Stomach smooth muscle (tissue), 2 donors: Measurements from ENCODE around the gene VWA3A.

Experiments used
- H3K27ac ChIP-seq: one replicate; pipeline ENCODE4 v1.7.0; 2013; ENCODE audit warnings: mild to moderate bottlenecking, low read length, inconsistent platforms
- H3K27me3 ChIP-seq, 2 donors: one replicate each; pipeline ENCODE4 v1.7.0; 2013; ENCODE audit warnings: low read length in 2 of 2; ENCODE audit not compliant: insufficient read depth in 2 of 2, control insufficient read depth in 1 of 2
- H3K36me3 ChIP-seq, 2 donors: one replicate each; pipeline ENCODE4 v1.7.0; 2013; ENCODE audit warnings: low read length in 2 of 2; ENCODE audit not compliant: control insufficient read depth in 2 of 2, insufficient read depth in 2 of 2
- H3K4me1 ChIP-seq: one replicate; pipeline ENCODE4 v1.7.0; 2013; ENCODE audit warnings: low read length; ENCODE audit not compliant: control insufficient read depth, insufficient read depth
- H3K4me3 ChIP-seq, 2 donors: one replicate each; pipeline ENCODE4 v1.7.0; 2013; ENCODE audit warnings: low read length in 2 of 2
- H3K9ac ChIP-seq, 2 donors: one replicate each; pipeline ENCODE4 v1.7.0; 2013; ENCODE audit warnings: low read length in 2 of 2, mild to moderate bottlenecking in 1 of 2
- H3K9me3 ChIP-seq, 2 donors: one replicate each; pipeline ENCODE4 v1.7.0; 2013; ENCODE audit warnings: low read length in 2 of 2; ENCODE audit not compliant: control insufficient read depth in 2 of 2
- donor health status: healthy.
- donor health status: Pancreatic carcinoma.

Gene VWA3A

GRCh38 chr16:22070361-22071330, 21.7 kb upstream of the VWA3A start:
- H3K27me3 ChIP-seq = no peaks in the 10 kb centered on the region
- no peaks in the 10 kb centered on the region for H3K9me3 ChIP-seq
- H3K36me3 ChIP-seq = no peaks in the 10 kb centered on the region
- no peak overlapping the region for H3K27ac ChIP-seq
- no peak overlapping the region for H3K9ac ChIP-seq
- peaks cover 3% of the 10 kb centered on the region for H3K4me1 ChIP-seq
- no peak overlapping the region for H3K4me3 ChIP-seq

GRCh38 chr16:22071331-22071910, 20.9 kb upstream of the VWA3A start:
- no peak overlapping the region for H3K9ac ChIP-seq
- H3K4me3 ChIP-seq = no peak overlapping the region
- H3K27me3 ChIP-seq = no peaks in the 10 kb centered on the region
- H3K27ac ChIP-seq = no peak overlapping the region
- peaks cover 0 to 3% of the 10 kb centered on the region in 2 donors for H3K36me3 ChIP-seq
- no peaks in the 10 kb centered on the region for H3K9me3 ChIP-seq
- peaks cover 3% of the 10 kb centered on the region for H3K4me1 ChIP-seq

- peaks cover 0 to 3% of the 10 kb centered on the region in 2 donors for H3K36me3 ChIP-seq
- no peaks in the 10 kb centered on the region for H3K9me3 ChIP-seq
- no peak overlapping the region for H3K4me3 ChIP-seq
- H3K27ac ChIP-seq = no peak overlapping the region
- H3K9ac ChIP-seq = no peak overlapping the region
- H3K27me3 ChIP-seq = no peaks in the 10 kb centered on the region
- peaks cover 3% of the 10 kb centered on the region for H3K4me1 ChIP-seq
Measured at GRCh38 chr16:22073350-22073749, 19.0 kb upstream of the VWA3A start.

- peaks cover 3% of the 10 kb centered on the region for H3K4me1 ChIP-seq
- H3K36me3 ChIP-seq = peaks cover 0 to 6% of the 10 kb centered on the region in 2 donors
- H3K4me3 ChIP-seq = no peak overlapping the region
- no peaks in the 10 kb centered on the region for H3K9me3 ChIP-seq
- no peak overlapping the region for H3K9ac ChIP-seq
- no peaks in the 10 kb centered on the region for H3K27me3 ChIP-seq
- no peak overlapping the region for H3K27ac ChIP-seq
Measured at GRCh38 chr16:22075043-22075757, 17.1 kb upstream of the VWA3A start.

GRCh38 chr16:22075776-22076175, 16.6 kb upstream of the VWA3A start:
- Histone ChIP-seq H3K36me3 (peaks cover 0 to 6% of the 10 kb centered on the region in 2 donors), H3K4me3 (no peak overlapping the region), H3K4me1 (no peaks in the 10 kb centered on the region), H3K9me3 (no peaks in the 10 kb centered on the region), H3K9ac (no peak overlapping the region), H3K27me3 (no peaks in the 10 kb centered on the region), H3K27ac (no peak overlapping the region)

GRCh38 chr16:22077700-22078313, 14.5 kb upstream of the VWA3A start:
- Histone ChIP-seq H3K27me3 (no peaks in the 10 kb centered on the region), H3K9me3 (no peaks in the 10 kb centered on the region), H3K27ac (no peak overlapping the region), H3K36me3 (peaks cover 0 to 6% of the 10 kb centered on the region in 2 donors), H3K4me1 (no peaks in the 10 kb centered on the region), H3K4me3 (no peak overlapping the region), H3K9ac (no peak overlapping the region)

GRCh38 chr16:22078656-22079055, 13.7 kb upstream of the VWA3A start:
- Histone ChIP-seq H3K27me3 (no peaks in the 10 kb centered on the region), H3K4me1 (no peaks in the 10 kb centered on the region), H3K27ac (no peak overlapping the region), H3K9me3 (no peaks in the 10 kb centered on the region), H3K4me3 (no peak overlapping the region), H3K9ac (no peak overlapping the region), H3K36me3 (peaks cover 0 to 6% of the 10 kb centered on the region in 2 donors)

- H3K4me3 ChIP-seq = no peak overlapping the region
- no peak overlapping the region for H3K27ac ChIP-seq
- H3K9ac ChIP-seq = no peak overlapping the region
- H3K4me1 ChIP-seq = no peaks in the 10 kb centered on the region
- H3K36me3 ChIP-seq = peaks cover 0 to 5% of the 10 kb centered on the region in 2 donors
- H3K27me3 ChIP-seq = no peaks in the 10 kb centered on the region
- no peaks in the 10 kb centered on the region for H3K9me3 ChIP-seq
Measured at GRCh38 chr16:22081050-22081449, 11.3 kb upstream of the VWA3A start.

- H3K4me3 ChIP-seq = no peak overlapping the region
- H3K9ac ChIP-seq = no peak overlapping the region
- no peak overlapping the region for H3K27ac ChIP-seq
- no peaks in the 10 kb centered on the region for H3K27me3 ChIP-seq
- H3K36me3 ChIP-seq = peaks cover 0 to 2% of the 10 kb centered on the region in 2 donors
- H3K4me1 ChIP-seq = no peaks in the 10 kb centered on the region
- no peaks in the 10 kb centered on the region for H3K9me3 ChIP-seq
Measured at GRCh38 chr16:22086440-22086839, 5.9 kb upstream of the VWA3A start.

GRCh38 chr16:22088642-22089041, 3.7 kb upstream of the VWA3A start:
- peaks cover 0 to 2% of the 10 kb centered on the region in 2 donors for H3K36me3 ChIP-seq
- H3K4me1 ChIP-seq = no peaks in the 10 kb centered on the region
- no peak overlapping the region for H3K9ac ChIP-seq
- H3K27ac ChIP-seq = no peak overlapping the region
- no peaks in the 10 kb centered on the region for H3K9me3 ChIP-seq
- no peaks in the 10 kb centered on the region for H3K27me3 ChIP-seq
- no peak overlapping the region for H3K4me3 ChIP-seq
